Measurements from ENCODE around the gene CD7. TPM values are rescaled to one million over a fixed set of nuclear protein-coding genes. Genes with fewer than 3 reads are reported as not detected.

CD7 gene
- total RNA-seq, 1 donor from 2014 or later = 0.75 TPM

GRCh38 chr17:82275326-82275725 is 42.1 kb downstream of the CD7 start:
- DNase-seq (no peak), ATAC-seq (ENCODE audit: poor library complexity) (no peak)
- intact Hi-C loops (cut with DNase I) = no loop called here

GRCh38 chr17:82274134-82275020 is 43.0 kb downstream of the CD7 start:
- intact Hi-C loops (cut with DNase I) = no loop called here
- no peak for DNase-seq
- no peak for ATAC-seq (ENCODE audit: poor library complexity)

GRCh38 chr17:82273327-82274133 is 43.9 kb downstream of the CD7 start, which contains the start of gene CSNK1D:
CSNK1D (minus strand) TSS chr17:82273700; CDS start chr17:82273381, 319 bp downstream.
- intact Hi-C loops (cut with DNase I) = no loop called here
- peak; percentile 96 for DNase-seq
- ATAC-seq (ENCODE audit: poor library complexity) = peak; percentile 97

- DNase-seq (peak; percentile 67), ATAC-seq (ENCODE audit: poor library complexity) (peak; percentile 41)
- intact Hi-C loops (cut with DNase I) = no loop called here
Observed at GRCh38 chr17:82272495-82273326, 44.7 kb downstream of the CD7 start.

- DNase-seq (no peak), ATAC-seq (ENCODE audit: poor library complexity) (no peak)
- intact Hi-C loops (cut with DNase I) = no loop called here
Observed at GRCh38 chr17:82271401-82271800, 46.0 kb downstream of the CD7 start.

- no peak for DNase-seq
- intact Hi-C loops (cut with DNase I) = no loop called here
- ATAC-seq (ENCODE audit: poor library complexity) = no peak
Observed at GRCh38 chr17:82270651-82271050, 46.8 kb downstream of the CD7 start.

GRCh38 chr17:82269882-82270500 is 47.4 kb downstream of the CD7 start:
- ATAC-seq (ENCODE audit: poor library complexity) (no peak), DNase-seq (no peak)
- intact Hi-C loops (cut with DNase I) = loop anchor here (10.0 kb wide), 1 partner anchor 785 kb away; no protein-coding TSS in a partner anchor

- intact Hi-C loops (cut with DNase I) = loop anchor here (10.0 kb wide), 1 partner anchor 785 kb away; no protein-coding TSS in a partner anchor
- DNase-seq (no peak), ATAC-seq (ENCODE audit: poor library complexity) (no peak)
Observed at GRCh38 chr17:82269138-82269881, 48.1 kb downstream of the CD7 start.

GRCh38 chr17:82267575-82268379 is 49.6 kb downstream of the CD7 start:
- peak; percentile 95 for ATAC-seq (ENCODE audit: poor library complexity)
- DNase-seq = peak; percentile 96
- intact Hi-C loops (cut with DNase I) = loop anchor here (10.0 kb wide), 1 partner anchor 787 kb away; no protein-coding TSS in a partner anchor

GRCh38 chr17:82266142-82266541 is 51.3 kb downstream of the CD7 start:
- intact Hi-C loops (cut with DNase I) = loop anchor here (10.0 kb wide), 1 partner anchor 789 kb away; no protein-coding TSS in a partner anchor
- DNase-seq (no peak), ATAC-seq (ENCODE audit: poor library complexity) (no peak)

Other genes starting within 250 kb of the CD7 start
- 23.0 TPM for gene FASN, start 219.4 kb downstream of the CD7 start, total RNA-seq
- 8.6 TPM for gene CCDC57, start 104.8 kb downstream of the CD7 start, total RNA-seq
- 10.0 TPM for gene SLC16A3, start 88.6 kb downstream of the CD7 start, total RNA-seq
- 54.4 TPM for gene CSNK1D, start 43.9 kb downstream of the CD7 start, total RNA-seq
- gene SECTM1, start 16.2 kb upstream of the CD7 start, total RNA-seq = 4.3 TPM
- gene TEX19, start 41.6 kb upstream of the CD7 start, total RNA-seq = not detected
- 0.81 TPM for gene UTS2R, start 54.2 kb upstream of the CD7 start, total RNA-seq
- 14.8 TPM for gene HEXD, start 100.7 kb upstream of the CD7 start, total RNA-seq
- 29.9 TPM for gene OGFOD3, start 101.0 kb upstream of the CD7 start, total RNA-seq
- gene CYBC1, start 133.1 kb upstream of the CD7 start, total RNA-seq = 26.6 TPM
- gene NARF, start 141.1 kb upstream of the CD7 start, total RNA-seq = 73.4 TPM
- gene FOXK2, start 202.1 kb upstream of the CD7 start, total RNA-seq = 34.3 TPM

All from Right ventricle myocardium superior (tissue), 1 donor.